Thyroid gland (tissue), 4 donors: ENCODE results near the gene CD180. TPM values are rescaled to one million over a fixed set of nuclear protein-coding genes. Genes with fewer than 3 reads are reported as not detected.

Experiments used
- DNase-seq, 2 donors: peaks; one replicate each; pipeline ENCODE4 v3.0.0-alpha.2; 2019
- H3K27ac ChIP-seq, 3 donors: fragments of 200-600 bp; sonication (generic); 1 replicate in 2 of 3; 2 replicates in 1 of 3; pipeline ENCODE4 v1.5.1; 2016 to 2019; ENCODE audit warnings: mild to moderate bottlenecking in 1 of 3, moderate library complexity in 1 of 3
- H3K27me3 ChIP-seq: fragments of 200-600 bp; sonication (generic); one replicate; pipeline ENCODE4 v1.5.1; 2019
- H3K36me3 ChIP-seq, 2 donors: fragments of 200-600 bp; sonication (generic); one replicate each; pipeline ENCODE4 v1.5.1; 2016 to 2019
- H3K4me1 ChIP-seq, 2 donors: fragments of 200-600 bp; sonication (generic); one replicate each; pipeline ENCODE4 v1.5.1; 2017 to 2019
- H3K4me3 ChIP-seq, 3 donors: fragments of 200-600 bp; sonication (generic); replicated peaks in 1 of 3; 1 replicate in 2 of 3; 2 replicates in 1 of 3; pipeline ENCODE4 v1.5.1; 2016; ENCODE audit warnings: mild to moderate bottlenecking in 1 of 3
- H3K9me3 ChIP-seq: fragments of 200-600 bp; sonication (generic); one replicate; pipeline ENCODE4 v1.5.1; 2017
- CTCF ChIP-seq, 6 experiments: fragments of 200-600 bp in 3 of 6; fragments of 450-650 bp in 3 of 6; sonication (generic) in 3 of 6; IDR thresholded peaks; one replicate each; pipeline ENCODE4 v1.5.1; 2016 to 2019; ENCODE audit warnings: antibody characterized with exemption in 6 of 6, mild to moderate bottlenecking in 2 of 6, inconsistent platforms in 1 of 6, moderate library complexity in 1 of 6
- POLR2A ChIP-seq, 2 donors: fragments of 450-650 bp; IDR thresholded peaks; one replicate each; pipeline ENCODE4 v1.6.1; 2017; ENCODE audit warnings: antibody characterized with exemption in 2 of 2, mild to moderate bottlenecking in 2 of 2, moderate library complexity in 1 of 2
- WGBS, 2 donors: methylation state at CpG; one replicate each; pipeline ENCODE4 v1.1.5; 2017; 5-methylcytosine and 5-hydroxymethylcytosine counted together
- intact Hi-C: fragments of 100-400 bp; cut with DNase I; formaldehyde crosslinking; loops from one replicate; pipeline ENCODE4 v1.15.1; 2023
- total RNA-seq, 4 donors: library from RNA; depleted of rRNA; stranded (reverse); fragments of >200 nt; gene quantifications; one replicate each; pipeline ENCODE4 v1.2.3, GENCODE V29; 2016

The CD180 gene
- 1 to 10 TPM in 1 of 4 donors, under 1 TPM in 3; 0.20 to 1.1 (median 0.61) TPM for total RNA-seq

GRCh38 chr5:67196537-67197059, at the start of gene CD180:
CD180 (minus strand) TSS chr5:67196799; CDS start chr5:67196641, 158 bp downstream.
- no peaks in the 10 kb centered on the region for H3K9me3 ChIP-seq
- H3K36me3 ChIP-seq, result no peaks in the 10 kb centered on the region
- intact Hi-C loops, result no loop called here
- H3K27ac ChIP-seq, result peak within 1 kb of the TSS in 2 of 3 donors; percentile 12 to 51
- H3K27me3 ChIP-seq, result no peaks in the 10 kb centered on the region
- H3K4me1 ChIP-seq, result peaks cover 21 to 29% of the 10 kb centered on the region in 2 donors
- TF ChIP-seq CTCF (IDR thresholded peaks at IDR 0.05), result no peak
- no peak for TF ChIP-seq POLR2A (IDR thresholded peaks at IDR 0.05)
- 21 to 46% methylated on average over 5 of the region's 5 CpGs for WGBS, 2 donors
- H3K4me3 ChIP-seq, result no peak within 1 kb of the TSS
- DNase-seq, result peak; percentile 35 to 50

- DNase-seq, result no peak
- TF ChIP-seq CTCF (IDR thresholded peaks at IDR 0.05) (peak; percentile 59 to 98 (median 69)), POLR2A (IDR thresholded peaks at IDR 0.05) (no peak)
- intact Hi-C loops, result loop anchor here (10.0 kb wide), 1 partner anchor 1009 kb away; no protein-coding TSS in a partner anchor
- Histone ChIP-seq H3K27ac (peak overlapping the region; percentile 34 to 68 (median 59)), H3K4me3 (no peak overlapping the region), H3K36me3 (no peaks in the 10 kb centered on the region), H3K9me3 (no peaks in the 10 kb centered on the region), H3K27me3 (no peaks in the 10 kb centered on the region), H3K4me1 (peaks cover 31 to 37% of the 10 kb centered on the region in 2 donors)
- 2% methylated on average over 2 of the region's 2 CpGs for WGBS, 2 donors
Observed at GRCh38 chr5:67246108-67246507, 49.5 kb upstream of the CD180 start.

GRCh38 chr5:67245259-67245846, 48.8 kb upstream of the CD180 start:
- H3K36me3 ChIP-seq, result no peaks in the 10 kb centered on the region
- intact Hi-C loops, result loop anchor here (10.0 kb wide), 1 partner anchor 1009 kb away; no protein-coding TSS in a partner anchor
- peak overlapping the region in 2 of 3 donors; percentile 59 to 68 for H3K27ac ChIP-seq
- TF ChIP-seq POLR2A (IDR thresholded peaks at IDR 0.05) (no peak), CTCF (IDR thresholded peaks at IDR 0.05) (no peak)
- H3K9me3 ChIP-seq, result no peaks in the 10 kb centered on the region
- WGBS, 2 donors, result 73 to 75% methylated on average over 3 of the region's 3 CpGs
- peaks cover 31 to 37% of the 10 kb centered on the region in 2 donors for H3K4me1 ChIP-seq
- no peak overlapping the region for H3K4me3 ChIP-seq
- no peaks in the 10 kb centered on the region for H3K27me3 ChIP-seq
- DNase-seq, result no peak

- Histone ChIP-seq H3K4me3 (no peak overlapping the region), H3K9me3 (no peaks in the 10 kb centered on the region), H3K27ac (peak overlapping the region in 2 of 3 donors; percentile 2 to 8), H3K4me1 (peaks cover 30 to 34% of the 10 kb centered on the region in 2 donors), H3K27me3 (no peaks in the 10 kb centered on the region), H3K36me3 (no peaks in the 10 kb centered on the region)
- WGBS, 2 donors, result 61 to 75% methylated on average over 3 of the region's 3 CpGs
- TF ChIP-seq CTCF (IDR thresholded peaks at IDR 0.05) (no peak), POLR2A (IDR thresholded peaks at IDR 0.05) (no peak)
- intact Hi-C loops, result loop anchor here (10.0 kb wide), 1 partner anchor 1010 kb away; no protein-coding TSS in a partner anchor
- peak; percentile 55 to 61 for DNase-seq
Observed at GRCh38 chr5:67244345-67244793, 47.8 kb upstream of the CD180 start.

- WGBS, 2 donors, result 93 to 97% methylated on average over 4 of the region's 4 CpGs
- intact Hi-C loops, result loop anchor here (10.0 kb wide), 1 partner anchor 1011 kb away; no protein-coding TSS in a partner anchor
- H3K27ac ChIP-seq, result peak overlapping the region in 2 of 3 donors; percentile 2 to 8
Observed at GRCh38 chr5:67243944-67244343, 47.3 kb upstream of the CD180 start.

More at GRCh38 chr5:67243944-67244343, 47.3 kb upstream of the CD180 start:
- no peak for TF ChIP-seq CTCF (IDR thresholded peaks at IDR 0.05)
- TF ChIP-seq POLR2A (IDR thresholded peaks at IDR 0.05), result no peak
- H3K9me3 ChIP-seq, result no peaks in the 10 kb centered on the region
- peaks cover 26 to 30% of the 10 kb centered on the region in 2 donors for H3K4me1 ChIP-seq
- no peak for DNase-seq
- no peak overlapping the region for H3K4me3 ChIP-seq
- H3K36me3 ChIP-seq, result no peaks in the 10 kb centered on the region
- H3K27me3 ChIP-seq, result no peaks in the 10 kb centered on the region
